GM12878 (cell line): ENCODE data around the gene SLC4A1. TPM values are rescaled to one million over a fixed set of nuclear protein-coding genes. Genes with fewer than 3 reads are reported as not detected.

Experiments
- ATAC-seq: fragments of 200-7000 bp; cut with Tn5 transposase; 3 replicates; pipeline ENCODE4 v1.9.1; 2020; ENCODE audit warnings: mild to moderate bottlenecking, moderate library complexity
- BruUV-seq: library from RNA; stranded (reverse); fragments of 400-500 nt; replicated peaks from 2 replicates; lab custom pipeline; 2021; lab: Mats Ljungman, UMichigan
- CTCF ChIA-PET: fragments of 300-600 bp; sonication (Branson Sonifier 250); formaldehyde crosslinking; extraction: SDS; loops from one replicate; lab custom pipeline; 2021; ENCODE audit warnings: inconsistent platforms; lab: Yijun Ruan, JAX
- POLR2A ChIA-PET: fragments of 350-600 bp; formaldehyde crosslinking; extraction: SDS; loops from one replicate; lab custom pipeline; 2021; ENCODE audit warnings: inconsistent platforms; lab: Charles Lee
- RAD21 ChIA-PET: fragments of 300-600 bp; sonication (Branson Sonifier 250); formaldehyde crosslinking; loops from one replicate; lab custom pipeline; 2023; ENCODE audit warnings: antibody characterized with exemption; ENCODE audit not compliant: unreplicated experiment; lab: Charles Lee
- SMC1A ChIA-PET: fragments of 300-600 bp; sonication (Branson Sonifier 250); formaldehyde crosslinking; loops from one replicate; lab custom pipeline; 2023; ENCODE audit not compliant: unreplicated experiment, uncharacterized antibody; lab: Charles Lee
- DNase-seq: peaks from one replicate; pipeline ENCODE4 v3.0.0-alpha.2; 2011; ENCODE audit warnings: low read depth, low spot score
- FAIRE-seq: peaks from 3 replicates; lab custom pipeline; 2011; peaks lifted over from hg19 to GRCh38; lab: Jason Lieb, UNC
- H2AFZ ChIP-seq: 2 replicates; pipeline ENCODE4 v1.6.0; 2011; ENCODE audit warnings: low read depth, low read length, control low read depth; ENCODE audit not compliant: control insufficient read depth
- H3K27ac ChIP-seq: 2 replicates; pipeline ENCODE4 v1.5.1; 2011; ENCODE audit warnings: control low read depth; ENCODE audit not compliant: control insufficient read depth, insufficient read depth
- H3K27me3 ChIP-seq, 2 experiments: replicated peaks in 1 of 2; 2 replicates each; pipeline versions ENCODE4 v1.6.0 to v1.6.1; 2011; ENCODE audit warnings: low read length in 1 of 2; ENCODE audit not compliant: control insufficient read depth in 2 of 2, insufficient read depth in 2 of 2
- H3K36me3 ChIP-seq, 2 experiments: 2 replicates each; pipeline ENCODE4 v1.5.1; 2011; ENCODE audit warnings: low read length in 1 of 2; ENCODE audit not compliant: control insufficient read depth in 2 of 2, insufficient read depth in 2 of 2
- H3K4me1 ChIP-seq: 2 replicates; pipeline ENCODE4 v1.6.1; 2011; ENCODE audit warnings: mild to moderate bottlenecking, low read length, moderate library complexity, mixed read lengths; ENCODE audit not compliant: control insufficient read depth, insufficient read depth
- H3K4me2 ChIP-seq: 2 replicates; pipeline ENCODE4 v1.6.0; 2011; ENCODE audit warnings: control low read depth; ENCODE audit not compliant: control insufficient read depth, insufficient read depth
- H3K4me3 ChIP-seq: fragments of 200-600 bp; sonication (generic); 2 replicates; pipeline ENCODE4 v1.5.1; 2016
- H3K79me2 ChIP-seq: 2 replicates; pipeline ENCODE4 v1.6.0; 2011; ENCODE audit warnings: low read length; ENCODE audit not compliant: control insufficient read depth, insufficient read depth
- H3K9ac ChIP-seq: 2 replicates; pipeline ENCODE4 v1.8.0; 2011; ENCODE audit warnings: low read length, control low read depth, mixed read lengths; ENCODE audit not compliant: control insufficient read depth, insufficient read depth
- H3K9me3 ChIP-seq: replicated peaks from 3 replicates; pipeline ENCODE4 v1.5.1; 2011; ENCODE audit warnings: mild to moderate bottlenecking, low read length; ENCODE audit not compliant: control insufficient read depth, insufficient read depth
- H4K20me1 ChIP-seq: 2 replicates; pipeline ENCODE4 v1.6.0; 2011; ENCODE audit not compliant: control insufficient read depth, insufficient read depth
- BACH1 ChIP-seq: fragments of 450-650 bp; IDR thresholded peaks from 2 replicates; pipeline ENCODE4 v1.6.1; 2017; ENCODE audit warnings: mild to moderate bottlenecking, borderline replicate concordance
- BHLHE40 ChIP-seq, 2 experiments: fragments of 450-650 bp in 1 of 2; IDR thresholded peaks; 2 replicates each; pipeline ENCODE4 v1.6.1; 2011 to 2017; ENCODE audit warnings: low read depth in 2 of 2, borderline replicate concordance in 1 of 2, improper control_type of control experiment in 1 of 2, low read length in 1 of 2, mild to moderate bottlenecking in 1 of 2
- CBFB ChIP-seq: IDR thresholded peaks from 2 replicates; pipeline ENCODE4 v1.6.1; 2016; ENCODE audit warnings: antibody characterized with exemption, low read depth
- CREB1 ChIP-seq: IDR thresholded peaks from 2 replicates; pipeline ENCODE4 v1.6.1; 2012; ENCODE audit warnings: low read depth, mild to moderate bottlenecking, inconsistent platforms
- ESRRA ChIP-seq: IDR thresholded peaks from 2 replicates; pipeline ENCODE4 v1.6.1; 2012; ENCODE audit warnings: mild to moderate bottlenecking, low read length, improper control_type of control experiment
- EZH2 ChIP-seq: IDR thresholded peaks from 2 replicates; pipeline ENCODE4 v1.6.1; 2012; ENCODE audit warnings: low read depth, mild to moderate bottlenecking, control low read depth, inconsistent platforms, low read length, borderline replicate concordance; ENCODE audit not compliant: control insufficient read depth
- FOS ChIP-seq: IDR thresholded peaks from 3 replicates; pipeline ENCODE4 v1.6.1; 2011; ENCODE audit warnings: borderline replicate concordance; ENCODE audit not compliant: insufficient read length; ENCODE audit errors: extremely low read depth
- FOXK2 ChIP-seq: fragments of 450-650 bp; IDR thresholded peaks from 2 replicates; pipeline ENCODE4 v1.6.1; 2017; ENCODE audit warnings: mild to moderate bottlenecking, moderate library complexity
- IRF3 ChIP-seq: fragments of 450-650 bp; IDR thresholded peaks from 2 replicates; pipeline ENCODE4 v1.6.1; 2014; ENCODE audit warnings: mild to moderate bottlenecking
- KDM1A ChIP-seq: fragments of 200-600 bp; sonication (generic); IDR thresholded peaks from 2 replicates; pipeline ENCODE4 v1.6.1; 2016; ENCODE audit warnings: borderline replicate concordance
- PAX5 ChIP-seq: IDR thresholded peaks from 2 replicates; pipeline ENCODE4 v1.6.1; 2011; ENCODE audit warnings: low read depth, low read length, borderline replicate concordance
- RBBP5 ChIP-seq: fragments of 200-600 bp; sonication (generic); conservative IDR thresholded peaks from 2 replicates; pipeline ENCODE4 v1.6.1; 2016
- SMAD1 ChIP-seq: fragments of 450-650 bp; IDR thresholded peaks from 2 replicates; pipeline ENCODE4 v1.6.1; 2018; ENCODE audit warnings: mild to moderate bottlenecking, low read depth; ENCODE audit not compliant: partially characterized antibody
- ZNF217 ChIP-seq: fragments of 450-650 bp; IDR thresholded peaks from 2 replicates; pipeline ENCODE4 v1.6.1; 2017; ENCODE audit warnings: antibody characterized with exemption, mild to moderate bottlenecking
- ZNF24 ChIP-seq: fragments of 450-650 bp; IDR thresholded peaks from 2 replicates; pipeline ENCODE4 v1.6.1; 2017; ENCODE audit warnings: antibody characterized with exemption, mild to moderate bottlenecking
- ZNF622 ChIP-seq: fragments of 450-650 bp; IDR thresholded peaks from 2 replicates; pipeline ENCODE4 v1.6.1; 2017; ENCODE audit warnings: mild to moderate bottlenecking, inconsistent platforms
- WGBS: methylation state at CpG from one replicate; pipeline ENCODE4 v1.1.6; 2016; ENCODE audit warnings: low lambda C conversion rate; ENCODE audit not compliant: insufficient replicate concordance, insufficient coverage; ENCODE audit errors: missing lambda C conversion rate; 5-methylcytosine and 5-hydroxymethylcytosine counted together
- in situ Hi-C: fragments of 300-500 bp; cut with MboI; formaldehyde crosslinking; loops from 9 replicates; pipeline ENCODE4 v1.14.3; 2018; ENCODE audit warnings: mixed read lengths
- intact Hi-C: fragments of 100-400 bp; cut with micrococcal nuclease; formaldehyde crosslinking; loops from one replicate; pipeline ENCODE4 v1.14.2; 2022; ENCODE audit not compliant: unreplicated experiment
- polyA plus RNA-seq, 11 experiments: library from polyadenylated mRNA; depleted of rRNA in 4 of 11; unstranded in 6 of 11; stranded (reverse) in 5 of 11; fragments of >200 nt; fragmentation: Nextera tagmentation in 4 of 11; fragmentation: Illumina TruSeq in 1 of 11; extraction: Ambion mirVana in 4 of 11; extraction: Trizol in 1 of 11; gene quantifications; 1 replicate in 1 of 11; 2 replicates in 10 of 11; pipeline versions ENCODE4 v1.2.1 to v1.2.3, GENCODE V29; 2011 to 2016; ENCODE audit warnings: inconsistent platforms in 2 of 11, missing spikeins in 2 of 11, low read depth in 1 of 11
- total RNA-seq, 4 experiments: library from RNA; depleted of rRNA in 3 of 4; stranded (reverse); fragments of >200 nt in 3 of 4; fragmentation: Illumina TruSeq in 1 of 4; extraction: Trizol in 1 of 4; gene quantifications; 2 replicates each; pipeline versions ENCODE4 v1.2.1 to v1.2.3, GENCODE V29; 2013 to 2021

SLC4A1 gene
- total and polyA plus RNA-seq, 10 of the 15 experiments (the other 5 are each of a cell fraction or from before 2014, with no cell fraction given) = 0.03 TPM; not detected in 9

GRCh38 chr17:44254361-44255095 is 13.4 kb downstream of the SLC4A1 start:
- CTCF ChIA-PET = interaction anchor here (0.6 to 1.2 kb wide), 2 partner anchors 45 to 380 kb away, joined by 3 read pairs; no protein-coding TSS in a partner anchor
- in situ Hi-C loops = no loop called here
- H4K20me1 ChIP-seq = no peaks in the 10 kb centered on the region
- no peak for TF ChIP-seq ESRRA
- no peak for TF ChIP-seq ZNF24
- no peak for TF ChIP-seq IRF3
- TF ChIP-seq, all 136 proteins: peak for 0
- H2AFZ ChIP-seq = no peak overlapping the region
- 53% methylated on average over 10 of the region's 10 CpGs for WGBS
- no peak overlapping the region for H3K4me3 ChIP-seq
- no peaks in the 10 kb centered on the region for H3K79me2 ChIP-seq
- H3K4me1 ChIP-seq = no peaks in the 10 kb centered on the region
- DNase-seq (no peak), FAIRE-seq (no peak), ATAC-seq (no peak)
- no peak overlapping the region for H3K27ac ChIP-seq
- no peaks in the 10 kb centered on the region for H3K27me3 ChIP-seq
- RAD21 ChIA-PET = no interaction called here
- no peak overlapping the region for H3K9ac ChIP-seq
- H3K4me2 ChIP-seq = no peak overlapping the region
- no peaks in the 10 kb centered on the region for H3K9me3 ChIP-seq
- intact Hi-C loops = no loop called here
- POLR2A ChIA-PET = interaction anchor here (0.6 kb wide), 1 partner anchor 238 kb away, joined by 3 read pairs; no protein-coding TSS in a partner anchor
- no TSS peak for BruUV-seq
- H3K36me3 ChIP-seq = no peaks in the 10 kb centered on the region
- SMC1A ChIA-PET = no interaction called here

GRCh38 chr17:44253006-44253405 is 14.9 kb downstream of the SLC4A1 start:
- Histone ChIP-seq H4K20me1 (no peaks in the 10 kb centered on the region), H2AFZ (no peak overlapping the region), H3K4me1 (peaks cover 9% of the 10 kb centered on the region), H3K79me2 (no peaks in the 10 kb centered on the region), H3K4me3 (no peak overlapping the region), H3K9me3 (no peaks in the 10 kb centered on the region), H3K4me2 (no peak overlapping the region), H3K36me3 (no peaks in the 10 kb centered on the region), H3K9ac (no peak overlapping the region), H3K27ac (no peak overlapping the region), H3K27me3 (no peaks in the 10 kb centered on the region)
- POLR2A ChIA-PET = no interaction called here
- no peak for FAIRE-seq
- CTCF ChIA-PET = no interaction called here
- ATAC-seq = no peak
- no TSS peak for BruUV-seq
- in situ Hi-C loops = no loop called here
- WGBS = 66% methylated on average over 13 of the region's 14 CpGs
- intact Hi-C loops = no loop called here
- RAD21 ChIA-PET = interaction anchor here (1.0 kb wide), 1 partner anchor 32 kb away, joined by 4 read pairs; no protein-coding TSS in a partner anchor
- DNase-seq = no peak
- SMC1A ChIA-PET = no interaction called here
- TF ChIP-seq BHLHE40 (IDR thresholded peaks at IDR 0.05; ENCODE audit: borderline replicate concordance in 1 of 2, low read depth in 2 of 2, low read length in 1 of 2) = no peak
- TF ChIP-seq FOS = no peak
- no peak for TF ChIP-seq FOXK2
- no peak for TF ChIP-seq SMAD1
- no peak for TF ChIP-seq PAX5
- TF ChIP-seq IRF3 = no peak
- no peak for TF ChIP-seq RBBP5
- TF ChIP-seq EZH2 = no peak
- TF ChIP-seq KDM1A = no peak
- TF ChIP-seq ZNF622 = no peak
- no peak for TF ChIP-seq CBFB
- TF ChIP-seq ZNF217 = no peak
- no peak for TF ChIP-seq BACH1
- TF ChIP-seq CREB1 = no peak
